Common myeloid progenitor, CD34-positive (primary cell): Measurements from ENCODE around the gene FCRLB.
"Not testable (repeated sequence)": the region's sequence is repeated elsewhere in the genome, so short reads cannot be mapped to it uniquely, and the experiment has no call there.

Source experiments
- CTCF ChIA-PET: fragments of 350-600 bp; sonication (Branson Sonifier 250); formaldehyde crosslinking; loops from one replicate; lab custom pipeline; 2021; ENCODE audit warnings: antibody characterized with exemption; lab: Charles Lee
- POLR2A ChIA-PET: fragments of 350-600 bp; sonication (Branson Sonifier 250); formaldehyde crosslinking; loops from one replicate; lab custom pipeline; 2021; ENCODE audit warnings: antibody characterized with exemption; lab: Charles Lee
- DNase-seq, 3 donors: peaks; one replicate each; pipeline versions ENCODE4 v3.0.0 to v3.0.0-alpha.2; 2013
- H3K27ac ChIP-seq, 2 experiments: 1 replicate in 1 of 2; 2 replicates in 1 of 2; pipeline ENCODE4 v1.7.0; 2013; ENCODE audit warnings: inconsistent platforms in 2 of 2, low read length in 2 of 2, mild to moderate bottlenecking in 2 of 2, low read depth in 1 of 2, moderate library complexity in 1 of 2; ENCODE audit not compliant: severe bottlenecking in 2 of 2, insufficient read depth in 1 of 2, poor library complexity in 1 of 2
- H3K27me3 ChIP-seq, 5 experiments: replicated peaks in 2 of 5; 1 replicate in 3 of 5; 2 replicates in 2 of 5; pipeline versions ENCODE4 v1.6.1 to v1.7.0; 2013; ENCODE audit warnings: low read length in 4 of 5, mild to moderate bottlenecking in 2 of 5, moderate library complexity in 2 of 5, inconsistent platforms in 1 of 5; ENCODE audit not compliant: insufficient read depth in 5 of 5, control insufficient read depth in 4 of 5
- H3K36me3 ChIP-seq, 4 experiments: 1 replicate in 2 of 4; 2 replicates in 2 of 4; pipeline versions ENCODE4 v1.6.1 to v1.7.0; 2013; ENCODE audit warnings: low read length in 3 of 4, control low read depth in 1 of 4, mild to moderate bottlenecking in 1 of 4; ENCODE audit not compliant: control insufficient read depth in 4 of 4, insufficient read depth in 4 of 4
- H3K4me1 ChIP-seq, 4 experiments: 1 replicate in 3 of 4; 2 replicates in 1 of 4; pipeline versions ENCODE4 v1.6.1 to v1.7.1; 2013; ENCODE audit warnings: low read length in 3 of 4, mild to moderate bottlenecking in 3 of 4, control low read depth in 1 of 4, inconsistent platforms in 1 of 4, moderate library complexity in 1 of 4; ENCODE audit not compliant: control insufficient read depth in 4 of 4, insufficient read depth in 4 of 4; ENCODE audit errors: control extremely low read depth in 1 of 4
- H3K4me3 ChIP-seq, 7 experiments: 1 replicate in 4 of 7; 2 replicates in 3 of 7; pipeline versions ENCODE4 v1.5.1 to v1.7.0; 2013; ENCODE audit warnings: mild to moderate bottlenecking in 7 of 7, low read length in 6 of 7, moderate library complexity in 6 of 7, inconsistent platforms in 2 of 7, low read depth in 2 of 7, control low read depth in 1 of 7; ENCODE audit not compliant: insufficient read depth in 4 of 7, control insufficient read depth in 1 of 7; ENCODE audit errors: extremely low read depth in 1 of 7
- H3K9me3 ChIP-seq, 5 experiments: 1 replicate in 4 of 5; 2 replicates in 1 of 5; pipeline versions ENCODE4 v1.6.1 to v1.7.1; 2013; ENCODE audit warnings: low read length in 4 of 5, mild to moderate bottlenecking in 2 of 5, inconsistent platforms in 1 of 5, low read depth in 1 of 5, moderate library complexity in 1 of 5; ENCODE audit not compliant: control insufficient read depth in 4 of 5, insufficient read depth in 2 of 5; ENCODE audit errors: control extremely low read depth in 1 of 5
- WGBS: methylation state at CpG from one replicate; pipeline ENCODE4 v1.1.5; 2013; ENCODE audit not compliant: insufficient coverage; 5-methylcytosine and 5-hydroxymethylcytosine counted together

Gene FCRLB

GRCh38 chr1:161719325-161719611 lies 2.1 kb upstream of the FCRLB start:
- no peak for DNase-seq
- ChIA-PET CTCF (no interaction called here), POLR2A (no interaction called here)
- no peaks in the 10 kb centered on the region for H3K36me3 ChIP-seq
- peaks cover 2 to 28% (median 7%) of the 10 kb centered on the region in 5 experiments for H3K27me3 ChIP-seq
- WGBS = 89% methylated on average over 1 of the region's 1 CpG
- no peak overlapping the region for H3K4me3 ChIP-seq
- H3K4me1 ChIP-seq = peaks cover 0 to 24% (median under 1%) of the 10 kb centered on the region in 4 experiments
- no peaks in the 10 kb centered on the region for H3K9me3 ChIP-seq
- no peak overlapping the region for H3K27ac ChIP-seq

GRCh38 chr1:161720422-161720821 lies 922 bp upstream of the FCRLB start:
- no CpG with 5 or more reads among the region's 1 CpG for WGBS
- peaks cover under 1 to 27% (median 2%) of the 10 kb centered on the region in 4 experiments for H3K4me1 ChIP-seq
- no peak overlapping the region for H3K27ac ChIP-seq
- POLR2A ChIA-PET = no interaction called here
- CTCF ChIA-PET = no interaction called here
- DNase-seq = peak in 1 of 3 donors; percentile 33
- no peak overlapping the region for H3K4me3 ChIP-seq
- no peaks in the 10 kb centered on the region for H3K36me3 ChIP-seq
- no peaks in the 10 kb centered on the region for H3K9me3 ChIP-seq
- H3K27me3 ChIP-seq = peaks cover 2 to 35% (median 14%) of the 10 kb centered on the region in 5 experiments

GRCh38 chr1:161721738-161722343 lies 497 bp downstream of the FCRLB start:
- DNase-seq = peak; percentile 24 to 93 (median 77)
- H3K4me1 ChIP-seq = peaks cover 4 to 41% (median 15%) of the 10 kb centered on the region in 4 experiments
- no peak overlapping the region for H3K4me3 ChIP-seq
- H3K36me3 ChIP-seq = no peaks in the 10 kb centered on the region
- ChIA-PET POLR2A (no interaction called here), CTCF (interaction anchor here (0.9 to 2.2 kb wide), 3 partner anchors 11 to 20 kb away, joined by 3 to 14 read pairs (median 3); no protein-coding TSS in a partner anchor)
- no peaks in the 10 kb centered on the region for H3K9me3 ChIP-seq
- WGBS = 52% methylated on average over 8 of the region's 8 CpGs
- no peak overlapping the region for H3K27ac ChIP-seq
- H3K27me3 ChIP-seq = peaks cover 0 to 34% (median 10%) of the 10 kb centered on the region in 5 experiments

- no peak overlapping the region for H3K27ac ChIP-seq
- ChIA-PET CTCF (interaction anchor here (0.9 to 2.2 kb wide), 5 partner anchors 10 to 19 kb away, joined by 3 to 14 read pairs (median 4); no protein-coding TSS in a partner anchor), POLR2A (no interaction called here)
- no peak overlapping the region for H3K4me3 ChIP-seq
- WGBS = 100% methylated on average over 1 of the region's 1 CpG
- no peaks in the 10 kb centered on the region for H3K36me3 ChIP-seq
- H3K4me1 ChIP-seq = peaks cover 4 to 45% (median 19%) of the 10 kb centered on the region in 4 experiments
- H3K27me3 ChIP-seq = peaks cover 0 to 31% (median 10%) of the 10 kb centered on the region in 5 experiments
- no peaks in the 10 kb centered on the region for H3K9me3 ChIP-seq
- peak in 1 of 3 donors; percentile 15 for DNase-seq
Observed at GRCh38 chr1:161722406-161722805, 1.1 kb downstream of the FCRLB start.

GRCh38 chr1:161723459-161724141 lies 2.3 kb downstream of the FCRLB start:
- DNase-seq = no peak
- CTCF ChIA-PET = interaction anchor here (0.6 to 2.2 kb wide), 4 partner anchors 9 to 191 kb away, joined by 3 to 14 read pairs (median 4); no protein-coding TSS in a partner anchor

GRCh38 chr1:161725258-161725907 lies 4.0 kb downstream of the FCRLB start:
- Histone ChIP-seq H3K27me3 (peaks cover 0 to 37% (median 10%) of the 10 kb centered on the region in 5 experiments), H3K4me1 (peaks cover 6 to 62% (median 23%) of the 10 kb centered on the region in 4 experiments), H3K27ac (peak overlapping the region in 1 of 2 experiments; percentile 70), H3K4me3 (peak overlapping the region; percentile 22 to 89 (median 73))
- H3K9me3 ChIP-seq, H3K36me3 ChIP-seq, POLR2A ChIA-PET, DNase-seq: not testable (repeated sequence)
- CTCF ChIA-PET = interaction anchor here (0.9 to 6.2 kb wide), 4 partner anchors 10 to 240 kb away, joined by 3 to 74 read pairs (median 6); partner anchors contain the start of gene DUSP12
- 58% methylated on average over 22 of the region's 22 CpGs for WGBS

More at GRCh38 chr1:161723459-161724141, 2.3 kb downstream of the FCRLB start:
- POLR2A ChIA-PET = no interaction called here
- H3K27me3 ChIP-seq = peaks cover 0 to 31% (median 10%) of the 10 kb centered on the region in 5 experiments
- H3K4me3 ChIP-seq = no peak overlapping the region
- H3K27ac ChIP-seq = no peak overlapping the region
- WGBS = 98% methylated on average over 6 of the region's 8 CpGs
- no peaks in the 10 kb centered on the region for H3K9me3 ChIP-seq
- H3K36me3 ChIP-seq = no peaks in the 10 kb centered on the region
- peaks cover 6 to 53% (median 23%) of the 10 kb centered on the region in 4 experiments for H3K4me1 ChIP-seq
